Ovary (tissue), 3 donors: Measurements from ENCODE around the gene CCNO.

Experiments used
- CTCF ChIP-seq, 3 donors: fragments of 450-650 bp in 2 of 3; fragments of 200-600 bp in 1 of 3; IDR thresholded peaks; one replicate each; pipeline versions ENCODE4 v1.5.1 to v1.8.0; 2016 to 2022; ENCODE audit warnings: antibody characterized with exemption in 3 of 3, mild to moderate bottlenecking in 1 of 3
- EP300 ChIP-seq: sonication (generic); formaldehyde crosslinking; IDR thresholded peaks from one replicate; pipeline ENCODE4 v1.6.1; 2017; ENCODE audit warnings: antibody characterized with exemption
- donor health status: DM: no; HTN: no; CAD: no.

GRCh38 chr5:55205001-55205400 is 28.4 kb downstream of the CCNO start:
- TF ChIP-seq CTCF (IDR thresholded peaks at IDR 0.05) = no peak
- no peak for TF ChIP-seq EP300
